Stomach (tissue), 4 donors: Measurements from ENCODE around the gene FICD.

Experiments
- POLR2A ChIP-seq, 4 donors: fragments of 450-650 bp; IDR thresholded peaks; one replicate each; pipeline ENCODE4 v1.6.1; 2016; ENCODE audit warnings: antibody characterized with exemption in 4 of 4, control low read depth in 2 of 4, mild to moderate bottlenecking in 1 of 4, moderate library complexity in 1 of 4
- TF ChIP-seq, protein P1 (sequence below), 7 experiments: fragments of 450-650 bp in 4 of 7; fragments of 200-600 bp in 3 of 7; sonication (generic) in 3 of 7; IDR thresholded peaks; one replicate each; pipeline ENCODE4 v1.5.1; 2016 to 2019; ENCODE audit warnings: antibody characterized with exemption in 7 of 7, control low read depth in 2 of 7, mild to moderate bottlenecking in 1 of 7

GRCh38 chr12:108509806-108510205 lies 5.3 kb upstream of the FICD start:
- TF ChIP-seq, protein P1, sequence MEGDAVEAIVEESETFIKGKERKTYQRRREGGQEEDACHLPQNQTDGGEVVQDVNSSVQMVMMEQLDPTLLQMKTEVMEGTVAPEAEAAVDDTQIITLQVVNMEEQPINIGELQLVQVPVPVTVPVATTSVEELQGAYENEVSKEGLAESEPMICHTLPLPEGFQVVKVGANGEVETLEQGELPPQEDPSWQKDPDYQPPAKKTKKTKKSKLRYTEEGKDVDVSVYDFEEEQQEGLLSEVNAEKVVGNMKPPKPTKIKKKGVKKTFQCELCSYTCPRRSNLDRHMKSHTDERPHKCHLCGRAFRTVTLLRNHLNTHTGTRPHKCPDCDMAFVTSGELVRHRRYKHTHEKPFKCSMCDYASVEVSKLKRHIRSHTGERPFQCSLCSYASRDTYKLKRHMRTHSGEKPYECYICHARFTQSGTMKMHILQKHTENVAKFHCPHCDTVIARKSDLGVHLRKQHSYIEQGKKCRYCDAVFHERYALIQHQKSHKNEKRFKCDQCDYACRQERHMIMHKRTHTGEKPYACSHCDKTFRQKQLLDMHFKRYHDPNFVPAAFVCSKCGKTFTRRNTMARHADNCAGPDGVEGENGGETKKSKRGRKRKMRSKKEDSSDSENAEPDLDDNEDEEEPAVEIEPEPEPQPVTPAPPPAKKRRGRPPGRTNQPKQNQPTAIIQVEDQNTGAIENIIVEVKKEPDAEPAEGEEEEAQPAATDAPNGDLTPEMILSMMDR (IDR thresholded peaks at IDR 0.05): no peak
- TF ChIP-seq POLR2A (IDR thresholded peaks at IDR 0.05): no peak
